Activated CD4-positive, alpha-beta T cell treated with anti-CD3 and anti-CD28 coated beads, Interleukin-2, amount 10 ng/mL, durations not matched to agents 24 days and 14 days (primary cell): Measurements from ENCODE around the gene NOP16. TPM values are rescaled to one million over a fixed set of nuclear protein-coding genes. Genes with fewer than 3 reads are reported as not detected.
A peak's percentile ranks its signal among the peaks of the same experiment; 100 is the strongest.

Source experiments
- DNase-seq: peaks from one replicate; pipeline ENCODE4 v3.0.0; 2022
- H3K27ac Mint-ChIP-seq: one replicate; pipeline ENCODE4 v1.8.0; 2022; ENCODE audit warnings: mild to moderate bottlenecking, mixed read lengths
- H3K27me3 Mint-ChIP-seq: one replicate; pipeline ENCODE4 v1.8.0; 2022; ENCODE audit warnings: mixed read lengths
- H3K36me3 Mint-ChIP-seq: one replicate; pipeline ENCODE4 v1.8.0; 2022; ENCODE audit warnings: low read depth, mild to moderate bottlenecking, mixed read lengths
- H3K4me1 Mint-ChIP-seq: one replicate; pipeline ENCODE4 v1.8.0; 2021; ENCODE audit warnings: mixed read lengths
- H3K4me3 Mint-ChIP-seq: one replicate; pipeline ENCODE4 v1.8.0; 2022; ENCODE audit warnings: mild to moderate bottlenecking, moderate library complexity, mixed read lengths
- H3K9me3 Mint-ChIP-seq: one replicate; pipeline ENCODE4 v1.8.0; 2021; ENCODE audit warnings: mixed read lengths
- intact Hi-C: fragments of 100-400 bp; cut with micrococcal nuclease; formaldehyde crosslinking; loops from one replicate; pipeline ENCODE4 v1.15.1; 2023
- total RNA-seq: library from RNA; stranded (reverse); gene quantifications from 2 replicates; pipeline ENCODE4 v1.2.3, GENCODE V29; 2022

Gene NOP16
- total RNA-seq, 1 donor from 2014 or later: 109 TPM

GRCh38 chr5:176388003-176388443, 375 bp downstream of the NOP16 start:
- intact Hi-C loops: loop anchor here (1.0 kb wide), 4 partner anchors 23 to 149 kb away; partner anchors contain the start of genes ARL10, FAF2, KIAA1191 and RNF44
- H3K9me3 Mint-ChIP-seq: no peaks in the 10 kb centered on the region
- H3K4me3 Mint-ChIP-seq: peak overlapping the region; percentile 98
- peaks cover 68% of the 10 kb centered on the region for H3K36me3 Mint-ChIP-seq
- no peak for DNase-seq
- H3K4me1 Mint-ChIP-seq: peaks cover 25% of the 10 kb centered on the region
- H3K27ac Mint-ChIP-seq: peak overlapping the region; percentile 100
- H3K27me3 Mint-ChIP-seq: no peaks in the 10 kb centered on the region

GRCh38 chr5:176387384-176387925, 943 bp downstream of the NOP16 start:
- Mint-ChIP-seq H3K27ac (peak overlapping the region; percentile 100), H3K9me3 (no peaks in the 10 kb centered on the region), H3K4me1 (peaks cover 25% of the 10 kb centered on the region), H3K27me3 (no peaks in the 10 kb centered on the region), H3K36me3 (peaks cover 71% of the 10 kb centered on the region), H3K4me3 (peak overlapping the region; percentile 98)
- intact Hi-C loops: no loop called here
- no peak for DNase-seq

- Mint-ChIP-seq H3K27me3 (no peaks in the 10 kb centered on the region), H3K9me3 (no peaks in the 10 kb centered on the region), H3K4me3 (peak overlapping the region; percentile 98), H3K4me1 (peaks cover 25% of the 10 kb centered on the region), H3K36me3 (peaks cover 74% of the 10 kb centered on the region), H3K27ac (peak overlapping the region; percentile 3)
- DNase-seq: no peak
- intact Hi-C loops: no loop called here
Observed at GRCh38 chr5:176386491-176386890, 1.9 kb downstream of the NOP16 start.

GRCh38 chr5:176384991-176385390, 3.4 kb downstream of the NOP16 start:
- no peak overlapping the region for H3K27ac Mint-ChIP-seq
- intact Hi-C loops: no loop called here

GRCh38 chr5:176384366-176384930, 4.0 kb downstream of the NOP16 start:
- Mint-ChIP-seq H3K36me3 (peaks cover 75% of the 10 kb centered on the region), H3K4me3 (no peak overlapping the region), H3K4me1 (peaks cover 22% of the 10 kb centered on the region), H3K9me3 (no peaks in the 10 kb centered on the region), H3K27me3 (no peaks in the 10 kb centered on the region), H3K27ac (no peak overlapping the region)
- intact Hi-C loops: no loop called here
- DNase-seq: no peak

More at GRCh38 chr5:176384991-176385390, 3.4 kb downstream of the NOP16 start:
- H3K9me3 Mint-ChIP-seq: no peaks in the 10 kb centered on the region
- H3K4me3 Mint-ChIP-seq: no peak overlapping the region
- H3K27me3 Mint-ChIP-seq: no peaks in the 10 kb centered on the region
- peaks cover 73% of the 10 kb centered on the region for H3K36me3 Mint-ChIP-seq
- DNase-seq: no peak
- peaks cover 25% of the 10 kb centered on the region for H3K4me1 Mint-ChIP-seq

- Mint-ChIP-seq H3K36me3 (peaks cover 77% of the 10 kb centered on the region), H3K9me3 (no peaks in the 10 kb centered on the region), H3K4me3 (no peak overlapping the region), H3K27ac (no peak overlapping the region), H3K27me3 (no peaks in the 10 kb centered on the region), H3K4me1 (peaks cover 22% of the 10 kb centered on the region)
- DNase-seq: no peak
- intact Hi-C loops: no loop called here
Observed at GRCh38 chr5:176383961-176384360, 4.4 kb downstream of the NOP16 start.

GRCh38 chr5:176383248-176383905, 5.0 kb downstream of the NOP16 start:
- Mint-ChIP-seq H3K4me3 (no peak overlapping the region), H3K9me3 (no peaks in the 10 kb centered on the region), H3K36me3 (peaks cover 75% of the 10 kb centered on the region), H3K4me1 (peaks cover 22% of the 10 kb centered on the region), H3K27me3 (no peaks in the 10 kb centered on the region), H3K27ac (no peak overlapping the region)
- intact Hi-C loops: no loop called here
- no peak for DNase-seq

GRCh38 chr5:176382721-176383120, 5.7 kb downstream of the NOP16 start:
- H3K27me3 Mint-ChIP-seq: no peaks in the 10 kb centered on the region
- no peak overlapping the region for H3K27ac Mint-ChIP-seq
- peaks cover 71% of the 10 kb centered on the region for H3K36me3 Mint-ChIP-seq
- H3K4me1 Mint-ChIP-seq: peaks cover 20% of the 10 kb centered on the region
- no peak overlapping the region for H3K4me3 Mint-ChIP-seq
- H3K9me3 Mint-ChIP-seq: no peaks in the 10 kb centered on the region
- intact Hi-C loops: no loop called here
- no peak for DNase-seq

GRCh38 chr5:176381979-176382378, 6.4 kb downstream of the NOP16 start:
- Mint-ChIP-seq H3K36me3 (peaks cover 63% of the 10 kb centered on the region), H3K27ac (no peak overlapping the region), H3K9me3 (no peaks in the 10 kb centered on the region), H3K4me1 (peaks cover 14% of the 10 kb centered on the region), H3K4me3 (no peak overlapping the region), H3K27me3 (no peaks in the 10 kb centered on the region)
- intact Hi-C loops: no loop called here
- DNase-seq: no peak

GRCh38 chr5:176381423-176381822, 7.0 kb downstream of the NOP16 start:
- Mint-ChIP-seq H3K4me3 (no peak overlapping the region), H3K9me3 (no peaks in the 10 kb centered on the region), H3K4me1 (peaks cover 9% of the 10 kb centered on the region), H3K27me3 (no peaks in the 10 kb centered on the region), H3K27ac (no peak overlapping the region), H3K36me3 (peaks cover 60% of the 10 kb centered on the region)
- no peak for DNase-seq
- intact Hi-C loops: no loop called here

GRCh38 chr5:176379881-176380280, 8.5 kb downstream of the NOP16 start:
- peaks cover 51% of the 10 kb centered on the region for H3K36me3 Mint-ChIP-seq
- intact Hi-C loops: no loop called here

GRCh38 chr5:176373100-176373818, 15.1 kb downstream of the NOP16 start:
- Mint-ChIP-seq H3K4me1 (no peaks in the 10 kb centered on the region), H3K36me3 (peaks cover 22% of the 10 kb centered on the region), H3K9me3 (no peaks in the 10 kb centered on the region), H3K27ac (no peak overlapping the region), H3K27me3 (no peaks in the 10 kb centered on the region), H3K4me3 (no peak overlapping the region)
- intact Hi-C loops: no loop called here
- no peak for DNase-seq

More at GRCh38 chr5:176379881-176380280, 8.5 kb downstream of the NOP16 start:
- Mint-ChIP-seq H3K27ac (no peak overlapping the region), H3K4me1 (no peaks in the 10 kb centered on the region), H3K4me3 (no peak overlapping the region), H3K27me3 (no peaks in the 10 kb centered on the region), H3K9me3 (no peaks in the 10 kb centered on the region)
- DNase-seq: no peak

- Mint-ChIP-seq H3K4me3 (no peak overlapping the region), H3K4me1 (peaks cover 7% of the 10 kb centered on the region), H3K27ac (no peak overlapping the region), H3K36me3 (peaks cover 34% of the 10 kb centered on the region), H3K27me3 (no peaks in the 10 kb centered on the region), H3K9me3 (no peaks in the 10 kb centered on the region)
- DNase-seq: no peak
- intact Hi-C loops: no loop called here
Observed at GRCh38 chr5:176371621-176372539, 16.5 kb downstream of the NOP16 start.
